Measurements from ENCODE around the gene MET. TPM values are rescaled to one million over a fixed set of nuclear protein-coding genes. Genes with fewer than 3 reads are reported as not detected.

MET gene
- total RNA-seq, 2 donors from 2014 or later, result 0.33 to 3.6 TPM

- DNase-seq (ENCODE audit: low spot score) (no peak), ATAC-seq (no peak)
- H3K27me3 Mint-ChIP-seq, result peaks cover 12 to 27% of the 10 kb centered on the region in 2 donors
Observed at GRCh38 chr7:116731023-116731395, 59.0 kb downstream of the MET start.

GRCh38 chr7:116731445-116732335, 59.7 kb downstream of the MET start:
- peaks cover 12 to 24% of the 10 kb centered on the region in 2 donors for H3K27me3 Mint-ChIP-seq
- H3K36me3 Mint-ChIP-seq, result no peaks in the 10 kb centered on the region
- no peak overlapping the region for H3K27ac Mint-ChIP-seq
- no peak for ATAC-seq
- H3K4me1 Mint-ChIP-seq (ENCODE audit: low read depth in 2 of 2), result no peaks in the 10 kb centered on the region
- no peak overlapping the region for H3K4me3 Mint-ChIP-seq
- H3K9me3 Mint-ChIP-seq, result no peaks in the 10 kb centered on the region
- DNase-seq (ENCODE audit: low spot score), result no peak

More at GRCh38 chr7:116731023-116731395, 59.0 kb downstream of the MET start:
- H3K4me1 Mint-ChIP-seq (ENCODE audit: low read depth in 2 of 2), result no peaks in the 10 kb centered on the region
- no peak overlapping the region for H3K27ac Mint-ChIP-seq
- no peaks in the 10 kb centered on the region for H3K9me3 Mint-ChIP-seq
- no peaks in the 10 kb centered on the region for H3K36me3 Mint-ChIP-seq
- no peak overlapping the region for H3K4me3 Mint-ChIP-seq

GRCh38 chr7:116732788-116733694, 61.0 kb downstream of the MET start:
- DNase-seq (ENCODE audit: low spot score), result no peak
- H3K4me1 Mint-ChIP-seq (ENCODE audit: low read depth in 2 of 2), result no peaks in the 10 kb centered on the region
- no peak overlapping the region for H3K4me3 Mint-ChIP-seq
- H3K27me3 Mint-ChIP-seq, result peaks cover 13 to 21% of the 10 kb centered on the region in 2 donors
- ATAC-seq, result no peak
- no peak overlapping the region for H3K27ac Mint-ChIP-seq
- no peaks in the 10 kb centered on the region for H3K36me3 Mint-ChIP-seq
- no peaks in the 10 kb centered on the region for H3K9me3 Mint-ChIP-seq

GRCh38 chr7:116733924-116734580, 62.1 kb downstream of the MET start:
- Mint-ChIP-seq H3K27ac (no peak overlapping the region), H3K27me3 (peaks cover 14 to 21% of the 10 kb centered on the region in 2 donors), H3K4me3 (no peak overlapping the region), H3K36me3 (no peaks in the 10 kb centered on the region), H3K4me1 (ENCODE audit: low read depth in 2 of 2) (no peaks in the 10 kb centered on the region), H3K9me3 (no peaks in the 10 kb centered on the region)
- ATAC-seq, result no peak
- DNase-seq (ENCODE audit: low spot score), result no peak

GRCh38 chr7:116734710-116735109, 62.7 kb downstream of the MET start:
- ATAC-seq, result no peak
- H3K27me3 Mint-ChIP-seq, result peaks cover 14 to 18% of the 10 kb centered on the region in 2 donors
- H3K4me1 Mint-ChIP-seq (ENCODE audit: low read depth in 2 of 2), result no peaks in the 10 kb centered on the region
- no peak overlapping the region for H3K4me3 Mint-ChIP-seq
- no peak for DNase-seq (ENCODE audit: low spot score)
- no peaks in the 10 kb centered on the region for H3K36me3 Mint-ChIP-seq
- H3K9me3 Mint-ChIP-seq, result no peaks in the 10 kb centered on the region
- no peak overlapping the region for H3K27ac Mint-ChIP-seq

- ATAC-seq, result no peak
- no peak overlapping the region for H3K27ac Mint-ChIP-seq
- H3K9me3 Mint-ChIP-seq, result no peaks in the 10 kb centered on the region
- H3K4me3 Mint-ChIP-seq, result no peak overlapping the region
- H3K36me3 Mint-ChIP-seq, result no peaks in the 10 kb centered on the region
- H3K4me1 Mint-ChIP-seq (ENCODE audit: low read depth in 2 of 2), result no peaks in the 10 kb centered on the region
- no peak for DNase-seq (ENCODE audit: low spot score)
- peaks cover 8 to 11% of the 10 kb centered on the region in 2 donors for H3K27me3 Mint-ChIP-seq
Observed at GRCh38 chr7:116736927-116737715, 65.1 kb downstream of the MET start.

GRCh38 chr7:116738378-116738777, 66.4 kb downstream of the MET start:
- Mint-ChIP-seq H3K4me3 (no peak overlapping the region), H3K27ac (no peak overlapping the region), H3K9me3 (no peaks in the 10 kb centered on the region), H3K36me3 (no peaks in the 10 kb centered on the region), H3K4me1 (ENCODE audit: low read depth in 2 of 2) (no peaks in the 10 kb centered on the region), H3K27me3 (peaks cover 4 to 8% of the 10 kb centered on the region in 2 donors)
- DNase-seq (ENCODE audit: low spot score) (no peak), ATAC-seq (no peak)

GRCh38 chr7:116739307-116739706, 67.3 kb downstream of the MET start:
- no peak overlapping the region for H3K27ac Mint-ChIP-seq
- peaks cover 4 to 10% of the 10 kb centered on the region in 2 donors for H3K27me3 Mint-ChIP-seq
- DNase-seq (ENCODE audit: low spot score) (no peak), ATAC-seq (no peak)
- no peaks in the 10 kb centered on the region for H3K4me1 Mint-ChIP-seq (ENCODE audit: low read depth in 2 of 2)
- peaks cover 2% of the 10 kb centered on the region for H3K9me3 Mint-ChIP-seq
- no peaks in the 10 kb centered on the region for H3K36me3 Mint-ChIP-seq
- no peak overlapping the region for H3K4me3 Mint-ChIP-seq

GRCh38 chr7:116740231-116740630, 68.2 kb downstream of the MET start:
- no peaks in the 10 kb centered on the region for H3K36me3 Mint-ChIP-seq
- peaks cover 3% of the 10 kb centered on the region for H3K9me3 Mint-ChIP-seq
- no peak overlapping the region for H3K27ac Mint-ChIP-seq
- ATAC-seq (no peak), DNase-seq (ENCODE audit: low spot score) (no peak)
- H3K4me3 Mint-ChIP-seq, result no peak overlapping the region
- H3K27me3 Mint-ChIP-seq, result peaks cover 4 to 13% of the 10 kb centered on the region in 2 donors
- H3K4me1 Mint-ChIP-seq (ENCODE audit: low read depth in 2 of 2), result no peaks in the 10 kb centered on the region

- Mint-ChIP-seq H3K36me3 (no peaks in the 10 kb centered on the region), H3K27ac (no peak overlapping the region), H3K27me3 (peaks cover 4 to 13% of the 10 kb centered on the region in 2 donors), H3K4me1 (ENCODE audit: low read depth in 2 of 2) (no peaks in the 10 kb centered on the region), H3K9me3 (peaks cover 3% of the 10 kb centered on the region), H3K4me3 (no peak overlapping the region)
- DNase-seq (ENCODE audit: low spot score) (no peak), ATAC-seq (no peak)
Observed at GRCh38 chr7:116740755-116741462, 68.9 kb downstream of the MET start.

GRCh38 chr7:116741625-116742316, 69.8 kb downstream of the MET start:
- Mint-ChIP-seq H3K36me3 (no peaks in the 10 kb centered on the region), H3K9me3 (peaks cover 3% of the 10 kb centered on the region)

GRCh38 chr7:116742641-116743040, 70.6 kb downstream of the MET start:
- H3K27me3 Mint-ChIP-seq, result peaks cover 4 to 13% of the 10 kb centered on the region in 2 donors
- no peak overlapping the region for H3K4me3 Mint-ChIP-seq
- no peak overlapping the region for H3K27ac Mint-ChIP-seq
- DNase-seq (ENCODE audit: low spot score) (no peak), ATAC-seq (no peak)
- H3K4me1 Mint-ChIP-seq (ENCODE audit: low read depth in 2 of 2), result no peaks in the 10 kb centered on the region
- H3K9me3 Mint-ChIP-seq, result peaks cover 9% of the 10 kb centered on the region
- no peaks in the 10 kb centered on the region for H3K36me3 Mint-ChIP-seq

More at GRCh38 chr7:116741625-116742316, 69.8 kb downstream of the MET start:
- no peak for DNase-seq (ENCODE audit: low spot score)
- Mint-ChIP-seq H3K27me3 (peaks cover 4 to 13% of the 10 kb centered on the region in 2 donors), H3K27ac (no peak overlapping the region), H3K4me1 (ENCODE audit: low read depth in 2 of 2) (no peaks in the 10 kb centered on the region), H3K4me3 (no peak overlapping the region)
- no peak for ATAC-seq

Measured in natural killer cell treated with Interleukin-12 subunit alpha and Interleukin-12 subunit beta and Interleukin-15 and Interleukin-18, amount 100 ng/mL, for 72 hours (primary cell).